Astrocyte (in vitro differentiated cells and primary cell): ENCODE measurements around the gene SKAP2.

Experiments used
- CTCF ChIP-seq: IDR thresholded peaks from 2 replicates; pipeline ENCODE4 v1.5.1; 2011; ENCODE audit warnings: low read depth, mild to moderate bottlenecking, inconsistent platforms, low read length, moderate library complexity; ENCODE audit not compliant: insufficient read depth
- EZH2 ChIP-seq: IDR thresholded peaks from 2 replicates; pipeline ENCODE4 v1.6.1; 2012; ENCODE audit warnings: mild to moderate bottlenecking, low read length, inconsistent platforms; ENCODE audit not compliant: insufficient read depth

- TF ChIP-seq CTCF (no peak), EZH2 (no peak)
Observed at GRCh38 chr7:26698194-26698593, 166.2 kb downstream of the SKAP2 start.
